Mesothelial cell of epicardium (in vitro differentiated cells): Measurements from ENCODE around the gene PIK3R6. TPM values are rescaled to one million over a fixed set of nuclear protein-coding genes. Genes with fewer than 3 reads are reported as not detected.

Experiments used
- DNase-seq, 2 experiments: peaks; one replicate each; pipeline ENCODE4 v3.0.0; 2021; ENCODE audit warnings: low spot score in 2 of 2; ENCODE audit not compliant: unreplicated experiment in 2 of 2
- H3K27ac Mint-ChIP-seq: 2 replicates; pipeline ENCODE4 v1.8.0; 2021; ENCODE audit warnings: mixed read lengths
- H3K27me3 Mint-ChIP-seq: 2 replicates; pipeline ENCODE4 v1.8.0; 2021; ENCODE audit warnings: low read depth, mixed read lengths
- H3K36me3 Mint-ChIP-seq: 2 replicates; pipeline ENCODE4 v1.8.0; 2021; ENCODE audit warnings: mixed read lengths
- H3K4me1 Mint-ChIP-seq: 2 replicates; pipeline ENCODE4 v1.8.0; 2021; ENCODE audit warnings: mixed read lengths
- H3K4me3 Mint-ChIP-seq: 2 replicates; pipeline ENCODE4 v1.8.0; 2021; ENCODE audit warnings: mild to moderate bottlenecking, moderate library complexity, mixed read lengths
- H3K9me3 Mint-ChIP-seq: 2 replicates; pipeline ENCODE4 v1.8.0; 2021; ENCODE audit warnings: mixed read lengths
- total RNA-seq: library from RNA; stranded (reverse); gene quantifications from 3 replicates; pipeline ENCODE4 v1.2.1, GENCODE V29; 2021
- TF ChIP-seq, protein P1 (sequence below): fragments of 200-600 bp; sonication (generic); IDR thresholded peaks from one replicate; pipeline ENCODE4 v1.5.0; 2021; ENCODE audit warnings: antibody characterized with exemption; ENCODE audit not compliant: unreplicated experiment

The PIK3R6 gene
- total RNA-seq, 1 donor from 2014 or later = not detected

DNA sequence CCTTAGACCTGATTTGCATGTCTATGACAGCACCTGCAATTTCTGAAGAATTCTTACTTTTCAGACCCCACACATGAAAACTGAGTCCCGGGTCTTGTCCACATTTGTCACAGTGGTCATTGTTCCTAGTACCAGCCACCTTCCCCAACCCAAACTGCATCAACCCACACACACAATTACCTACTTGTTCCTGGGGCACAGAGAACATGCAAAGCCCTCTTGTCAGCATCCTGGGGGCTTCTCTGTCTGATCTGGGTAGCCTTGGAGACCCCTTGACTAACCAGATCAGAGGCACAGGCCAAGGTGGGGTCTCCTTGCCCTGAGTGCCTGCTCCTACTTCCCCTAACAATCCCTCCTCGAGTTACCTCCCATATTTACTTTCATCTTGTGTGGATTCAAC lies 36.7 kb upstream of the PIK3R6 start:
- DNase-seq = no peak
- H3K9me3 Mint-ChIP-seq = no peaks in the 10 kb centered on the region
- H3K4me3 Mint-ChIP-seq = no peak overlapping the region
- peaks cover 49% of the 10 kb centered on the region for H3K27me3 Mint-ChIP-seq
- TF ChIP-seq, protein P1, sequence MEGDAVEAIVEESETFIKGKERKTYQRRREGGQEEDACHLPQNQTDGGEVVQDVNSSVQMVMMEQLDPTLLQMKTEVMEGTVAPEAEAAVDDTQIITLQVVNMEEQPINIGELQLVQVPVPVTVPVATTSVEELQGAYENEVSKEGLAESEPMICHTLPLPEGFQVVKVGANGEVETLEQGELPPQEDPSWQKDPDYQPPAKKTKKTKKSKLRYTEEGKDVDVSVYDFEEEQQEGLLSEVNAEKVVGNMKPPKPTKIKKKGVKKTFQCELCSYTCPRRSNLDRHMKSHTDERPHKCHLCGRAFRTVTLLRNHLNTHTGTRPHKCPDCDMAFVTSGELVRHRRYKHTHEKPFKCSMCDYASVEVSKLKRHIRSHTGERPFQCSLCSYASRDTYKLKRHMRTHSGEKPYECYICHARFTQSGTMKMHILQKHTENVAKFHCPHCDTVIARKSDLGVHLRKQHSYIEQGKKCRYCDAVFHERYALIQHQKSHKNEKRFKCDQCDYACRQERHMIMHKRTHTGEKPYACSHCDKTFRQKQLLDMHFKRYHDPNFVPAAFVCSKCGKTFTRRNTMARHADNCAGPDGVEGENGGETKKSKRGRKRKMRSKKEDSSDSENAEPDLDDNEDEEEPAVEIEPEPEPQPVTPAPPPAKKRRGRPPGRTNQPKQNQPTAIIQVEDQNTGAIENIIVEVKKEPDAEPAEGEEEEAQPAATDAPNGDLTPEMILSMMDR = no peak
- H3K36me3 Mint-ChIP-seq = no peaks in the 10 kb centered on the region
- no peaks in the 10 kb centered on the region for H3K4me1 Mint-ChIP-seq
- H3K27ac Mint-ChIP-seq = no peak overlapping the region

DNA sequence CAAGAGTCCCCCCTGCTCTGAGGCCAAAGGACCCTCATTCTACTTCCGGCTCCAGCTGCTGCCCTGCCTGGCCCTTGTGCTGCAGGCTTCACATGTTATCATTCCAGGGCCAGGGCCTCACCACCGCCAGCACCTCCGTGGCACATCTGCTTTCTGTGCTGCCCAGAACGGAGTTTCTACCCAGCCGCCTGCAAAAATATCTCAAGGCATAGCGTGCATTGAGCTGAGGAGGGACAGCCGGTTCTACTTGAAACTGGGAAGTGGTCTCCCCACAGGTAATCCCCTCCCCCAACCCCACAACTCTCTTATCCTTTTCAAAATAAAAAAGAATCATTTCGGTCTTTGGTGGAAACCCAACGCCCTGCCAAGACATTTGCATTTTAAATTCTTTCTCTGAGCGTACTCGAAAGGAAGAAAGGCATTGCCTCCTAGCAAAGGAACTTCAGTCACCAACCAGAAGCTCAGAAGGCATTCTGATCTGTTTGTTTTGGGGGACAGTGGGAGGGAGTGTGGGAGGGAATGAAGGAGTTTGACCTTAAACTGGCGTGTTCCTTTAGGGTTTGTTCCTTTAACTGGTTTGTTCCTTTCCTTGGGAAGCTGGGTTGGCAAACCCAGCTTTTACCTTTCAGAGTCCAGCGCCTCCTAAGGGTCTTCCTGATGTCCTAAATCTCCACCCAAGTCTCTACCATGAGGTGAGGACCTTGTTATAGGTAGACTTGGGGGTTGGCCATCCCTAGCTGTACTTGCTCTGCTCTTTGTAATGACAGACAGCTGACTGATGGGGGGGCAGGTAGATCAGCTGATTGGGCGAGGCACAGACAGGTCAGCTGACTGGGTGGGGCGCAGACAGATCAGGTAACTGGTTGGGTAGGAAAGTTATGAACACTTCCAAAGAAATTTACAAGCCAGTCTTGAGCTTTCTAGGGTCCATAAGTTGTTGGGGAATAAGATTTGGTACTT lies 33.4 kb upstream of the PIK3R6 start:
- peaks cover 64% of the 10 kb centered on the region for H3K27me3 Mint-ChIP-seq
- H3K36me3 Mint-ChIP-seq = no peaks in the 10 kb centered on the region
- H3K4me3 Mint-ChIP-seq = no peak overlapping the region
- no peak overlapping the region for H3K27ac Mint-ChIP-seq
- H3K4me1 Mint-ChIP-seq = no peaks in the 10 kb centered on the region
- DNase-seq = peak in 1 of 2 experiments; percentile 11
- H3K9me3 Mint-ChIP-seq = no peaks in the 10 kb centered on the region
- TF ChIP-seq, protein P1 = no peak

- H3K4me1 Mint-ChIP-seq = no peaks in the 10 kb centered on the region
- no peaks in the 10 kb centered on the region for H3K9me3 Mint-ChIP-seq
- peaks cover 64% of the 10 kb centered on the region for H3K27me3 Mint-ChIP-seq
These were observed 32.7 kb upstream of the PIK3R6 start for GRCh38 chr17:8900207-8900606.

DNA sequence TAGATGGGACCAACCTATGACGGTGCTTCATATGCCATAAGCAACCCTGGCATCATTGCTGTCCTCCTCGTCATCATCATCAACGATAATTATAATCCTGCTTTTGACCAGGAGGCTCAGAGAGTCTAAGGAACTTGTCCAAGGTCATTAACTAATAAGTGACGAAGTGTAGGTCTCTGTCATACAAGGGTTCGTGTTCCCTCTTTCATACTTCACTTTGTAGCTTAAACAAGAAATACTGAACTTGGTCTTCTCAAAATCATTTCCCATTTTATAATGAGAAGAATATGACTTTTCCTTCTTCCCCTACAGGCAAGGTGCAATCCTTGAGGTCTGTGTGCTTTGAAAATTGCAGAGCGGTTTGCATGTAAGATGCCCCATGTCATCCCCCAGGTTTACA lies 31.2 kb upstream of the PIK3R6 start:
- Mint-ChIP-seq H3K27me3 (peaks cover 57% of the 10 kb centered on the region), H3K4me3 (no peak overlapping the region), H3K36me3 (no peaks in the 10 kb centered on the region), H3K4me1 (peaks cover 5% of the 10 kb centered on the region), H3K27ac (no peak overlapping the region), H3K9me3 (no peaks in the 10 kb centered on the region)
- TF ChIP-seq, protein P1 = no peak
- DNase-seq = no peak

More at GRCh38 chr17:8900207-8900606, 32.7 kb upstream of the PIK3R6 start:
- TF ChIP-seq, protein P1 = no peak
- no peaks in the 10 kb centered on the region for H3K36me3 Mint-ChIP-seq
- no peak overlapping the region for H3K27ac Mint-ChIP-seq
- H3K4me3 Mint-ChIP-seq = no peak overlapping the region
- DNase-seq = no peak

DNA sequence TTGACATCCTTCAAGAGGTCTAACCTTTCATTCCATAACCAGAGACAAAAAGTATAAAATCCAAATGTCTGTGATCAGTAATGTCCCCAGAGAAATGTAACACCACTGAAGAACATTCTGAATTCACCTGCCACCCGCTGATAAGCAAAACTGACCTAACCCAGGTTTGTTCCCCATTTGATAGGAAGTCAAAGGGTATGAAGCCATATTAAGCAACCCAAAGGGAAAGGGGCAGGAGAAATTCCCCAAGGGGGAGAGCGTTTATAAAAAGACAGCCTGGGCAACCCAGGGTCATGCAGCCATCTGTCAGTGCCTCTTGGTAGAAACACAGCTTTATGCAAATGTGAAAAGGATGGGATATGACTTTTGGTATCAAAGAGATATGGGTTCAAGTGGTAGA lies 30.7 kb upstream of the PIK3R6 start:
- Mint-ChIP-seq H3K36me3 (no peaks in the 10 kb centered on the region), H3K4me1 (peaks cover 5% of the 10 kb centered on the region), H3K9me3 (no peaks in the 10 kb centered on the region), H3K27me3 (peaks cover 56% of the 10 kb centered on the region), H3K4me3 (no peak overlapping the region), H3K27ac (no peak overlapping the region)
- no peak for DNase-seq
- TF ChIP-seq, protein P1 = no peak
